NCI-H446 (cell line): Measurements from ENCODE around the gene CHKA.

Experiments used
- DNase-seq, 2 experiments: peaks; one replicate each; lab custom pipeline; 2025; lab: John Stamatoyannopoulos, UW

The CHKA gene

GRCh38 chr11:68031144-68031464, 90.1 kb downstream of the CHKA start:
- no peak for DNase-seq

- peak; percentile 99 for DNase-seq
Measured at GRCh38 chr11:68030318-68031143, 90.7 kb downstream of the CHKA start, which contains the start of gene NDUFS8. Gene NDUFS8 (plus strand): TSS chr11:68030681. CDS start chr11:68032152, 1,471 bp downstream.

GRCh38 chr11:68028802-68029545, 92.2 kb downstream of the CHKA start:
- DNase-seq: no peak

- DNase-seq: no peak
Measured at GRCh38 chr11:68027667-68028066, 93.5 kb downstream of the CHKA start.

- DNase-seq: no peak
Measured at GRCh38 chr11:68026391-68027105, 94.6 kb downstream of the CHKA start.

GRCh38 chr11:68025047-68025446, 96.1 kb downstream of the CHKA start:
- no peak for DNase-seq

- no peak for DNase-seq
Measured at GRCh38 chr11:68024508-68024907, 96.7 kb downstream of the CHKA start.

GRCh38 chr11:68022531-68022930, 98.7 kb downstream of the CHKA start:
- no peak for DNase-seq

GRCh38 chr11:68021167-68021787, 99.9 kb downstream of the CHKA start:
- no peak for DNase-seq

GRCh38 chr11:68020575-68020974, 100.6 kb downstream of the CHKA start:
- DNase-seq: no peak

- DNase-seq: no peak
Measured at GRCh38 chr11:68019486-68019885, 101.7 kb downstream of the CHKA start.

GRCh38 chr11:68018730-68019190, 102.4 kb downstream of the CHKA start:
- no peak for DNase-seq

GRCh38 chr11:68017980-68018729, 103.0 kb downstream of the CHKA start:
- DNase-seq: no peak

- DNase-seq: no peak
Measured at GRCh38 chr11:68016904-68017817, 104.0 kb downstream of the CHKA start.

- no peak for DNase-seq
Measured at GRCh38 chr11:68016161-68016903, 104.9 kb downstream of the CHKA start.

- DNase-seq: no peak
Measured at GRCh38 chr11:68015467-68015866, 105.7 kb downstream of the CHKA start.

GRCh38 chr11:68014947-68015447, 106.2 kb downstream of the CHKA start:
- no peak for DNase-seq

- no peak for DNase-seq
Measured at GRCh38 chr11:68014157-68014946, 106.8 kb downstream of the CHKA start.
